Gastroesophageal sphincter (tissue), 4 donors: ENCODE measurements around the gene USP17L29. TPM values are rescaled to one million over a fixed set of nuclear protein-coding genes. Genes with fewer than 3 reads are reported as not detected.
"Not testable (repeated sequence)": the region's sequence is repeated elsewhere in the genome, so short reads cannot be mapped to it uniquely, and the experiment has no call there.

Experiments
- ATAC-seq: fragments of 150-250 bp; one replicate; pipeline ENCODE4 v1.9.1; 2016; ENCODE audit warnings: mild to moderate bottlenecking, moderate library complexity
- H3K27ac ChIP-seq, 4 donors: fragments of 200-600 bp; sonication (generic) in 3 of 4; 1 replicate in 3 of 4; 2 replicates in 1 of 4; pipeline ENCODE4 v1.5.1; 2016 to 2019
- H3K27me3 ChIP-seq: fragments of 200-600 bp; sonication (generic); one replicate; pipeline ENCODE4 v1.5.1; 2019
- H3K36me3 ChIP-seq, 2 donors: fragments of 200-600 bp; sonication (generic); one replicate each; pipeline ENCODE4 v1.5.1; 2019; ENCODE audit warnings: control low read depth in 1 of 2
- H3K4me1 ChIP-seq, 3 donors: fragments of 200-600 bp; sonication (generic); 1 replicate in 2 of 3; 2 replicates in 1 of 3; pipeline ENCODE4 v1.5.1; 2016 to 2019; ENCODE audit warnings: control low read depth in 2 of 3
- H3K4me3 ChIP-seq, 2 donors: fragments of 200-600 bp; sonication (generic); one replicate each; pipeline ENCODE4 v1.5.1; 2019; ENCODE audit warnings: mild to moderate bottlenecking in 1 of 2, moderate library complexity in 1 of 2
- H3K9me3 ChIP-seq, 3 donors: fragments of 200-600 bp; sonication (generic); one replicate each; pipeline ENCODE4 v1.5.1; 2017 to 2019; ENCODE audit warnings: control low read depth in 2 of 3
- CTCF ChIP-seq, 4 experiments: fragments of 200-600 bp in 2 of 4; fragments of 450-650 bp in 2 of 4; sonication (generic) in 1 of 4; IDR thresholded peaks; one replicate each; pipeline ENCODE4 v1.5.1; 2017 to 2019; ENCODE audit warnings: antibody characterized with exemption in 4 of 4, mild to moderate bottlenecking in 2 of 4, moderate library complexity in 2 of 4
- EP300 ChIP-seq: sonication (generic); formaldehyde crosslinking; IDR thresholded peaks from one replicate; pipeline ENCODE4 v1.6.1; 2017; ENCODE audit warnings: antibody characterized with exemption, mild to moderate bottlenecking
- POLR2A ChIP-seq, 2 donors: fragments of 450-650 bp; IDR thresholded peaks; one replicate each; pipeline ENCODE4 v1.6.1; 2017; ENCODE audit warnings: antibody characterized with exemption in 2 of 2, mild to moderate bottlenecking in 2 of 2, moderate library complexity in 1 of 2
- POLR2AphosphoS5 ChIP-seq: sonication (generic); formaldehyde crosslinking; IDR thresholded peaks from one replicate; pipeline ENCODE4 v1.6.1; 2017; ENCODE audit warnings: antibody characterized with exemption
- WGBS, 2 donors: methylation state at CpG; one replicate each; pipeline ENCODE4 v1.1.5; 2018; ENCODE audit warnings: low coverage in 1 of 2; 5-methylcytosine and 5-hydroxymethylcytosine counted together
- total RNA-seq, 4 donors: library from RNA; depleted of rRNA; stranded (reverse); fragments of >200 nt; gene quantifications; one replicate each; pipeline ENCODE4 v1.1.0, GENCODE V29; 2016

The USP17L29 gene
- total RNA-seq, 4 donors from 2014 or later: not detected

DNA sequence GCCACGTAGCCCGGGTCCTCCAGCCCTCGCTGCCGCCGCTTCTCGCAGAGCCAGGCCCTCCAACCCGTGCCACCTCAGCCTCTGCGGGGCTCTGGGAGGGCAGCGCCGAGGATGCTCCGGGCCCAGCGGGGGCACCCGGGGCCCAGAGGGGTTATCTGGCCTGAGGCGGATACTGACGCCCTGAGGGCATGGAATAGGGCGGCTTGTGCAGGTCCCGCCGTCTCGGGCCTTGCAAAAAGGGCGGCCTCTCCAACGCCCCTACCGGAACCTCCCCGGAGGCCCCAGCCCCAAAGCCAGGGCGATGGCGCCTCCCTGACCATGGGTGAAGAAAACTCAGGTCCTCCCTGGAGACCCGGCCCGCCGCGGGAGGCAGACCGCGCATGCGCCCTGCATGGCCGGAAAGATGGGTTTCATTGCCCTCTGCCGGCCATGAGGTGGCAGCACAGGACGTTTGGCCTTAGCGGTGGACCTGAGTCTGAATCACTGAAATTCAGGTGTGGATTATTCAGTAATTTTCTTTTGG is 27.6 kb downstream of the USP17L29 start:
- TF ChIP-seq CTCF (IDR thresholded peaks at IDR 0.05): peak; percentile 31 to 75 (median 36)
- WGBS, 2 donors: 8% methylated on average over 4 of the region's 36 CpGs; no CpG with 5 or more reads in 1 of the 2 donors
- not testable (repeated sequence) for H3K9me3 ChIP-seq, H3K27ac ChIP-seq, H3K36me3 ChIP-seq, H3K27me3 ChIP-seq, H3K4me1 ChIP-seq, ATAC-seq
- peak overlapping the region; percentile 32 to 49 for H3K4me3 ChIP-seq

- WGBS, 2 donors: 80 to 86% methylated on average over 1 of the region's 1 CpG
- Histone ChIP-seq H3K27me3 (no peaks in the 10 kb centered on the region), H3K4me3 (no peak overlapping the region), H3K4me1 (peaks cover 0 to 6% (median 0%) of the 10 kb centered on the region in 3 donors), H3K27ac (no peak overlapping the region), H3K36me3 (no peaks in the 10 kb centered on the region), H3K9me3 (no peaks in the 10 kb centered on the region)
- TF ChIP-seq EP300 (no peak), POLR2A (IDR thresholded peaks at IDR 0.05) (no peak), POLR2AphosphoS5 (no peak), CTCF (IDR thresholded peaks at IDR 0.05) (no peak)
- ATAC-seq: no peak
These were observed 30.7 kb downstream of the USP17L29 start for GRCh38 chr4:9384126-9384525.

GRCh38 chr4:9389001-9389400 is 35.6 kb downstream of the USP17L29 start:
- H3K36me3 ChIP-seq, ATAC-seq, H3K9me3 ChIP-seq, H3K27me3 ChIP-seq, H3K27ac ChIP-seq, H3K4me1 ChIP-seq, H3K4me3 ChIP-seq: not testable (repeated sequence)
- 8 to 18% methylated on average over 2 of the region's 2 CpGs for WGBS, 2 donors

Other genes starting within 250 kb of the USP17L29 start
- gene FAM90A26, start 183.2 kb upstream of the USP17L29 start, total RNA-seq: not detected
- gene USP17L10, start 143.0 kb upstream of the USP17L29 start, total RNA-seq: not detected
- gene USP17L11, start 138.2 kb upstream of the USP17L29 start, total RNA-seq: not detected
- gene USP17L12, start 133.5 kb upstream of the USP17L29 start, total RNA-seq: not detected
- not detected for gene USP17L13, start 128.7 kb upstream of the USP17L29 start, total RNA-seq
- not detected for gene USP17L15, start 119.3 kb upstream of the USP17L29 start, total RNA-seq
- not detected for gene USP17L17, start 109.8 kb upstream of the USP17L29 start, total RNA-seq
- not detected for gene USP17L18, start 105.0 kb upstream of the USP17L29 start, total RNA-seq
- not detected for gene USP17L19, start 100.3 kb upstream of the USP17L29 start, total RNA-seq
- not detected for gene USP17L20, start 95.5 kb upstream of the USP17L29 start, total RNA-seq
- not detected for gene USP17L21, start 90.8 kb upstream of the USP17L29 start, total RNA-seq
- gene USP17L22, start 86.0 kb upstream of the USP17L29 start, total RNA-seq: not detected
- not detected for gene USP17L24, start 28.5 kb upstream of the USP17L29 start, total RNA-seq
- not detected for gene USP17L25, start 23.7 kb upstream of the USP17L29 start, total RNA-seq
- not detected for gene USP17L26, start 19.0 kb upstream of the USP17L29 start, total RNA-seq
- not detected for gene USP17L5, start 14.2 kb upstream of the USP17L29 start, total RNA-seq
- gene USP17L27, start 9.5 kb upstream of the USP17L29 start, total RNA-seq: not detected
- not detected for gene USP17L28, start 4.7 kb upstream of the USP17L29 start, total RNA-seq
- gene USP17L30, start 9.5 kb downstream of the USP17L29 start, total RNA-seq: not detected
- gene DEFB131A, start 90.8 kb downstream of the USP17L29 start, total RNA-seq: not detected